HL-60 (cell line): ENCODE results near the gene DUS2.

ENCODE experiments used
- CTCF ChIP-seq: IDR thresholded peaks from one replicate; pipeline ENCODE4 v1.5.1; 2011; ENCODE audit warnings: low read length, control low read depth, inconsistent platforms; ENCODE audit not compliant: insufficient read depth
- POLR2AphosphoS5 ChIP-seq: IDR thresholded peaks from 2 replicates; pipeline ENCODE4 v1.6.1; 2012; ENCODE audit warnings: low read depth

- no peak for TF ChIP-seq CTCF
- no peak for TF ChIP-seq POLR2AphosphoS5
These were observed 68.5 kb downstream of the DUS2 start for GRCh38 chr16:68091380-68092261.
